SK-N-MC (cell line): Measurements from ENCODE around the gene CDA.

ENCODE experiments used
- EZH2 ChIP-seq: fragments of 200-600 bp; sonication (generic); IDR thresholded peaks from one replicate; pipeline ENCODE4 v1.6.1; 2017; ENCODE audit warnings: antibody characterized with exemption
- FOXP2 ChIP-seq: optimal IDR thresholded peaks from 2 replicates; pipeline ENCODE3; 2011; ENCODE audit warnings: mild to moderate bottlenecking, moderate library complexity; ENCODE audit not compliant: insufficient read depth; ENCODE audit errors: extremely low read length, control extremely low read depth

GRCh38 chr1:20648946-20649345, 60.0 kb downstream of the CDA start:
- TF ChIP-seq EZH2 (no peak), FOXP2 (no peak)
